IMR-90 (cell line): ENCODE data around the gene ATP5PB. TPM values are rescaled to one million over a fixed set of nuclear protein-coding genes. Genes with fewer than 3 reads are reported as not detected.

Source experiments
- ATAC-seq: fragments of 200-7000 bp; cut with Tn5 transposase; 2 replicates; pipeline ENCODE4 v1.9.1; 2020; ENCODE audit warnings: low read depth, mild to moderate bottlenecking, moderate library complexity
- BruUV-seq: library from RNA; stranded (reverse); fragments of 400-500 nt; replicated peaks from 2 replicates; lab custom pipeline; 2021; lab: Mats Ljungman, UMichigan
- CTCF ChIA-PET: fragments of 300-600 bp; formaldehyde crosslinking; extraction: SDS; loops from one replicate; lab custom pipeline; 2021; ENCODE audit warnings: antibody characterized with exemption; lab: Yijun Ruan, JAX
- POLR2A ChIA-PET: fragments of 300-600 bp; sonication (Branson Sonifier 250); formaldehyde crosslinking; loops from one replicate; lab custom pipeline; 2022; ENCODE audit warnings: antibody characterized with exemption; ENCODE audit not compliant: unreplicated experiment; lab: Charles Lee
- DNase-seq: peaks from one replicate; pipeline ENCODE4 v3.0.0; 2013
- H2AFZ ChIP-seq: replicated peaks from 2 replicates; pipeline ENCODE3; 2013; ENCODE audit warnings: low read length, mild to moderate bottlenecking; ENCODE audit not compliant: poor library complexity
- H2AK5ac ChIP-seq: 2 replicates; pipeline ENCODE4 v1.6.1; 2013; ENCODE audit warnings: low read depth, low read length, inconsistent platforms
- H2AK9ac ChIP-seq: replicated peaks from 2 replicates; pipeline ENCODE3; 2013; ENCODE audit warnings: mild to moderate bottlenecking, low read depth, low read length, moderate library complexity; ENCODE audit not compliant: poor library complexity
- H2BK120ac ChIP-seq: 2 replicates; pipeline ENCODE4 v1.6.1; 2013; ENCODE audit warnings: low read depth, low read length, inconsistent platforms
- H2BK15ac ChIP-seq: 3 replicates; pipeline ENCODE4 v1.6.1; 2013; ENCODE audit warnings: low read depth, low read length, inconsistent platforms
- H2BK20ac ChIP-seq: 2 replicates; pipeline ENCODE4 v1.6.1; 2013; ENCODE audit warnings: low read depth, mild to moderate bottlenecking, inconsistent platforms, low read length, moderate library complexity
- H2BK5ac ChIP-seq: 2 replicates; pipeline ENCODE4 v1.6.1; 2013; ENCODE audit warnings: mild to moderate bottlenecking, low read depth, low read length, inconsistent platforms; ENCODE audit not compliant: poor library complexity, severe bottlenecking
- H3K14ac ChIP-seq: replicated peaks from 2 replicates; pipeline ENCODE4 v1.6.1; 2013; ENCODE audit warnings: low read depth, low read length, inconsistent platforms
- H3K18ac ChIP-seq: 2 replicates; pipeline ENCODE4 v1.6.1; 2013; ENCODE audit warnings: low read depth, low read length, control low read depth
- H3K23ac ChIP-seq: 2 replicates; pipeline ENCODE4 v1.6.1; 2013; ENCODE audit warnings: low read depth, low read length, inconsistent platforms
- H3K27ac ChIP-seq: 2 replicates; pipeline ENCODE4 v1.5.1; 2013; ENCODE audit warnings: mild to moderate bottlenecking, control low read depth, low read length; ENCODE audit not compliant: insufficient read depth
- H3K27me3 ChIP-seq: 2 replicates; pipeline ENCODE4 v1.6.1; 2013; ENCODE audit warnings: low read length; ENCODE audit not compliant: control insufficient read depth, insufficient read depth
- H3K36me3 ChIP-seq: 2 replicates; pipeline ENCODE4 v1.6.1; 2013; ENCODE audit warnings: low read length, mixed read lengths; ENCODE audit not compliant: control insufficient read depth, insufficient read depth
- H3K4ac ChIP-seq: 2 replicates; pipeline ENCODE4 v1.6.1; 2013; ENCODE audit warnings: low read depth, low read length, inconsistent platforms
- H3K4me1 ChIP-seq: 2 replicates; pipeline ENCODE4 v1.6.1; 2013; ENCODE audit warnings: low read length, mixed read lengths; ENCODE audit not compliant: control insufficient read depth, insufficient read depth
- H3K4me2 ChIP-seq: 2 replicates; pipeline ENCODE4 v1.6.1; 2013; ENCODE audit warnings: low read depth, mild to moderate bottlenecking, control low read depth, low read length, moderate library complexity
- H3K4me3 ChIP-seq: 2 replicates; pipeline ENCODE4 v1.5.1; 2013; ENCODE audit warnings: low read depth, mild to moderate bottlenecking, control low read depth, low read length, moderate library complexity; ENCODE audit not compliant: insufficient read depth
- H3K56ac ChIP-seq: 2 replicates; pipeline ENCODE4 v1.6.1; 2013; ENCODE audit warnings: low read length, inconsistent platforms; ENCODE audit not compliant: insufficient read depth; ENCODE audit errors: extremely low read depth
- H3K79me1 ChIP-seq, 2 experiments: 2 replicates each; pipeline ENCODE4 v1.6.1; 2013; ENCODE audit warnings: low read length in 2 of 2, inconsistent platforms in 1 of 2, low read depth in 1 of 2
- H3K9ac ChIP-seq: 2 replicates; pipeline ENCODE4 v1.6.1; 2013; ENCODE audit warnings: low read depth, low read length, control low read depth
- H3K9me1 ChIP-seq: 2 replicates; pipeline ENCODE4 v1.6.1; 2013; ENCODE audit warnings: low read length, inconsistent platforms; ENCODE audit not compliant: insufficient read depth
- H3K9me3 ChIP-seq: 2 replicates; pipeline ENCODE4 v1.6.1; 2013; ENCODE audit warnings: low read length; ENCODE audit not compliant: control insufficient read depth, insufficient read depth
- H4K20me1 ChIP-seq: 2 replicates; pipeline ENCODE4 v1.6.1; 2013; ENCODE audit warnings: low read length, inconsistent platforms; ENCODE audit not compliant: insufficient read depth
- H4K5ac ChIP-seq: 2 replicates; pipeline ENCODE4 v1.6.1; 2013; ENCODE audit warnings: mild to moderate bottlenecking, low read depth, low read length, control low read depth
- H4K8ac ChIP-seq, 2 experiments: 2 replicates each; pipeline ENCODE4 v1.6.1; 2013; ENCODE audit warnings: low read depth in 2 of 2, low read length in 2 of 2, control low read depth in 1 of 2, inconsistent platforms in 1 of 2
- H4K91ac ChIP-seq: 2 replicates; pipeline ENCODE4 v1.6.1; 2013; ENCODE audit warnings: low read depth, low read length, inconsistent platforms; ENCODE audit not compliant: insufficient read depth
- CTCF ChIP-seq: conservative IDR thresholded peaks from 2 replicates; pipeline ENCODE4 v1.5.1; 2012; ENCODE audit warnings: mild to moderate bottlenecking, low read depth, low read length, improper control_type of control experiment
- FOS ChIP-seq: fragments of 150-350 bp; IDR thresholded peaks from 2 replicates; pipeline ENCODE4 v1.6.1; 2016; ENCODE audit warnings: low read depth, low read length
- POLR2A ChIP-seq: IDR thresholded peaks from 2 replicates; pipeline ENCODE4 v1.6.1; 2012; ENCODE audit warnings: mild to moderate bottlenecking, low read depth, low read length
- RAD21 ChIP-seq: IDR thresholded peaks from 2 replicates; pipeline ENCODE4 v1.6.1; 2012; ENCODE audit warnings: low read length, improper control_type of control experiment
- SMC3 ChIP-seq: fragments of 150-350 bp; IDR thresholded peaks from 2 replicates; pipeline ENCODE4 v1.6.1; 2016; ENCODE audit warnings: low read depth, mild to moderate bottlenecking, antibody characterized with exemption, low read length, moderate library complexity
- WGBS, 2 experiments: methylation state at CpG; one replicate each; pipeline versions ENCODE4 v1.1.5 to v1.1.7; 2013; ENCODE audit warnings: missing lambda C conversion rate in 2 of 2; ENCODE audit not compliant: insufficient read length in 1 of 2; ENCODE audit errors: extremely low coverage in 2 of 2; 5-methylcytosine and 5-hydroxymethylcytosine counted together
- dilution Hi-C: fragments of 300-500 bp; cut with HindIII; formaldehyde crosslinking; loops from one replicate; pipeline ENCODE4 v1.14.3; 2018; ENCODE audit warnings: low sequenced_read_pairs; ENCODE audit not compliant: unreplicated experiment
- in situ Hi-C: fragments of 300-500 bp; cut with MboI; formaldehyde crosslinking; loops from 3 replicates; pipeline ENCODE4 v1.14.3; 2019; ENCODE audit warnings: low sequenced_read_pairs, inconsistent platforms, mixed read lengths
- intact Hi-C: fragments of 100-400 bp; cut with micrococcal nuclease; formaldehyde crosslinking; loops from 2 replicates; pipeline ENCODE4 v1.10.0; 2022
- polyA plus RNA-seq, 3 experiments: library from polyadenylated mRNA; depleted of rRNA; stranded (reverse); fragments of >200 nt; gene quantifications; 2 replicates each; pipeline ENCODE4 v1.2.3, GENCODE V29; 2012; ENCODE audit warnings: low replicate concordance in 1 of 3
- total RNA-seq: library from RNA; depleted of rRNA; stranded (reverse); fragments of >200 nt; gene quantifications from 2 replicates; pipeline ENCODE4 v1.2.3, GENCODE V29; 2012

ATP5PB gene
- total and polyA plus RNA-seq, 2 of the 4 experiments (the other 2 are of a cell fraction), result 234 to 301 TPM

GRCh38 chr1:111481387-111482221, 32.3 kb downstream of the ATP5PB start:
- Histone ChIP-seq H3K9me3 (no peaks in the 10 kb centered on the region), H3K9me1 (no peaks in the 10 kb centered on the region), H3K9ac (no peak overlapping the region), H2BK5ac (no peak overlapping the region), H4K5ac (no peak overlapping the region), H4K91ac (no peak overlapping the region), H4K8ac (0 out of 4 replicates have a peak overlapping the region, but pooled peaks of 1 of the 2 experiments have one; percentile 51), H3K79me1 (no peaks in the 10 kb centered on the region), H4K20me1 (no peaks in the 10 kb centered on the region), H3K4ac (no peak overlapping the region), H2AK5ac (no peak overlapping the region), H2BK120ac (no peak overlapping the region), H2BK15ac (no peak overlapping the region), H3K4me1 (no peaks in the 10 kb centered on the region), H3K4me3 (no peak overlapping the region), H2AK9ac (no peak overlapping the region), H3K27me3 (no peaks in the 10 kb centered on the region), H3K56ac (no peak overlapping the region), H3K4me2 (no peak overlapping the region), H3K14ac (no peak overlapping the region), H2BK20ac (no peak overlapping the region), H3K27ac (no peak overlapping the region), H2AFZ (peak overlapping the region; percentile 82), H3K23ac (no peak overlapping the region), H3K36me3 (no peaks in the 10 kb centered on the region), H3K18ac (no peak overlapping the region)
- ChIA-PET POLR2A (interaction anchor here (0.5 kb wide), 1 partner anchor 225 kb away, joined by 3 read pairs; no protein-coding TSS in a partner anchor), CTCF (interaction anchor here (0.5 to 1.7 kb wide), 21 partner anchors 16 to 888 kb away, joined by 3 to 7 read pairs (median 3); partner anchors contain the start of gene DDX20)
- ATAC-seq (peak; percentile 99), DNase-seq (peak; percentile 66)
- BruUV-seq, result no TSS peak
- TF ChIP-seq FOS (no peak), POLR2A (peak; percentile 28; the same call in 1 of the 2 replicates), CTCF (peak; percentile 92), RAD21 (peak; percentile 95), SMC3 (peak; percentile 91)
- dilution Hi-C loops (no loop called here), in situ Hi-C loops (loop anchor here (5.0 to 25.0 kb wide), 2 partner anchors 286 to 881 kb away; no protein-coding TSS in a partner anchor), intact Hi-C loops (loop anchor here (1.0 to 2.0 kb wide), 6 partner anchors 27 to 888 kb away; no protein-coding TSS in a partner anchor)
- WGBS, 2 experiments, result 0% methylated on average over 1 of the region's 8 CpGs; no CpG with 5 or more reads in 1 of the 2 experiments
